Large intestine (tissue), 3 donors: ENCODE data around the gene CAVIN1. TPM values are rescaled to one million over a fixed set of nuclear protein-coding genes. Genes with fewer than 3 reads are reported as not detected.
"Not testable (repeated sequence)": the region's sequence is repeated elsewhere in the genome, so short reads cannot be mapped to it uniquely, and the experiment has no call there.

ENCODE experiments used
- DNase-seq, 2 donors: peaks; one replicate each; pipeline versions ENCODE4 v3.0.0 to v3.0.0-alpha.2; 2013
- H3K27ac ChIP-seq: one replicate; pipeline ENCODE4 v1.5.1; 2013; ENCODE audit warnings: low read length
- H3K27me3 ChIP-seq: 2 replicates; pipeline ENCODE4 v1.6.1; 2013; ENCODE audit warnings: low read length; ENCODE audit not compliant: control insufficient read depth, insufficient read depth
- H3K36me3 ChIP-seq: 2 replicates; pipeline ENCODE4 v1.6.1; 2013; ENCODE audit warnings: low read length; ENCODE audit not compliant: control insufficient read depth, insufficient read depth
- H3K4me1 ChIP-seq: one replicate; pipeline ENCODE4 v1.6.1; 2013; ENCODE audit warnings: low read length; ENCODE audit not compliant: control insufficient read depth, insufficient read depth
- H3K4me3 ChIP-seq: one replicate; pipeline ENCODE4 v1.5.1; 2013; ENCODE audit warnings: low read length
- H3K9me3 ChIP-seq: one replicate; pipeline ENCODE4 v1.6.1; 2013; ENCODE audit warnings: mild to moderate bottlenecking, low read depth, low read length, moderate library complexity; ENCODE audit not compliant: control insufficient read depth
- WGBS: methylation state at CpG from one replicate; pipeline ENCODE4 v1.1.5; 2013; ENCODE audit warnings: low lambda C conversion rate; ENCODE audit not compliant: insufficient coverage; 5-methylcytosine and 5-hydroxymethylcytosine counted together
- polyA plus RNA-seq: library from polyadenylated mRNA; unstranded; fragments of 120-200 nt; gene quantifications from one replicate; pipeline ENCODE4 v1.2.1, GENCODE V29; 2013

Gene CAVIN1
- polyA plus RNA-seq, 1 donor = 71.0 TPM

- no CpG with 5 or more reads among the region's 6 CpGs for WGBS
- Histone ChIP-seq H3K4me1 (peaks cover 27% of the 10 kb centered on the region), H3K4me3 (peak overlapping the region; percentile 28), H3K27me3 (no peaks in the 10 kb centered on the region), H3K9me3 (no peaks in the 10 kb centered on the region), H3K36me3 (peaks cover 7% of the 10 kb centered on the region), H3K27ac (peak overlapping the region; percentile 69)
- DNase-seq = peak in 1 of 2 donors; percentile 74
These were observed 44.0 kb downstream of the CAVIN1 start for GRCh38 chr17:42378959-42379594.

- H3K27me3 ChIP-seq = no peaks in the 10 kb centered on the region
- H3K4me1 ChIP-seq = peaks cover 24% of the 10 kb centered on the region
- 10% methylated on average over 3 of the region's 10 CpGs for WGBS
- no peak for DNase-seq
- H3K36me3 ChIP-seq = peaks cover 6% of the 10 kb centered on the region
- H3K9me3 ChIP-seq = no peaks in the 10 kb centered on the region
- H3K27ac ChIP-seq = peak overlapping the region; percentile 69
- peak overlapping the region; percentile 28 for H3K4me3 ChIP-seq
These were observed 44.6 kb downstream of the CAVIN1 start for GRCh38 chr17:42378359-42378958.

- no peak for DNase-seq
- H3K9me3 ChIP-seq = no peaks in the 10 kb centered on the region
- peaks cover 4% of the 10 kb centered on the region for H3K4me1 ChIP-seq
- H3K27ac ChIP-seq = no peak overlapping the region
- WGBS = 100% methylated on average over 1 of the region's 1 CpG
- H3K4me3 ChIP-seq = no peak overlapping the region
- peaks cover 11% of the 10 kb centered on the region for H3K36me3 ChIP-seq
- no peaks in the 10 kb centered on the region for H3K27me3 ChIP-seq
These were observed 49.2 kb downstream of the CAVIN1 start for GRCh38 chr17:42373896-42374295.

GRCh38 chr17:42372142-42372541, 50.9 kb downstream of the CAVIN1 start:
- DNase-seq = no peak
- no peaks in the 10 kb centered on the region for H3K9me3 ChIP-seq
- no peak overlapping the region for H3K27ac ChIP-seq
- no peaks in the 10 kb centered on the region for H3K27me3 ChIP-seq
- peaks cover 11% of the 10 kb centered on the region for H3K36me3 ChIP-seq
- peaks cover 5% of the 10 kb centered on the region for H3K4me1 ChIP-seq
- no peak overlapping the region for H3K4me3 ChIP-seq

- WGBS = 100% methylated on average over 3 of the region's 12 CpGs
- H3K27ac ChIP-seq, H3K9me3 ChIP-seq, H3K27me3 ChIP-seq, H3K4me3 ChIP-seq, H3K4me1 ChIP-seq, DNase-seq: not testable (repeated sequence)
- H3K36me3 ChIP-seq = peaks cover 14% of the 10 kb centered on the region
These were observed 54.1 kb downstream of the CAVIN1 start for GRCh38 chr17:42368797-42369561.

- WGBS = 100% methylated on average over 1 of the region's 5 CpGs
- not testable (repeated sequence) for H3K9me3 ChIP-seq, H3K4me3 ChIP-seq, H3K27ac ChIP-seq, H3K4me1 ChIP-seq, H3K27me3 ChIP-seq, DNase-seq
- peaks cover 15% of the 10 kb centered on the region for H3K36me3 ChIP-seq
These were observed 54.7 kb downstream of the CAVIN1 start for GRCh38 chr17:42368310-42368709.

- H3K4me1 ChIP-seq = peaks cover 16% of the 10 kb centered on the region
- H3K9me3 ChIP-seq, H3K27ac ChIP-seq, H3K4me3 ChIP-seq, H3K36me3 ChIP-seq, H3K27me3 ChIP-seq, DNase-seq: not testable (repeated sequence)
- WGBS = no CpG with 5 or more reads among the region's 13 CpGs
These were observed 56.7 kb downstream of the CAVIN1 start for GRCh38 chr17:42366176-42367023.

GRCh38 chr17:42365136-42365535, 57.9 kb downstream of the CAVIN1 start:
- no CpG with 5 or more reads among the region's 9 CpGs for WGBS
- Histone ChIP-seq H3K9me3 (no peaks in the 10 kb centered on the region), H3K27me3 (no peaks in the 10 kb centered on the region), H3K4me1 (peaks cover 16% of the 10 kb centered on the region), H3K36me3 (peaks cover 6% of the 10 kb centered on the region), H3K4me3 (no peak overlapping the region), H3K27ac (no peak overlapping the region)
- DNase-seq = peak in 1 of 2 donors; percentile 28

GRCh38 chr17:42363767-42364585, 59.1 kb downstream of the CAVIN1 start:
- no peak overlapping the region for H3K4me3 ChIP-seq
- peaks cover 16% of the 10 kb centered on the region for H3K4me1 ChIP-seq
- DNase-seq = no peak
- 57% methylated on average over 1 of the region's 7 CpGs for WGBS
- H3K27me3 ChIP-seq = no peaks in the 10 kb centered on the region
- no peak overlapping the region for H3K27ac ChIP-seq
- H3K36me3 ChIP-seq = peaks cover 4% of the 10 kb centered on the region
- no peaks in the 10 kb centered on the region for H3K9me3 ChIP-seq
